ENCODE measurements around the gene PRSS1.
"Not testable (repeated sequence)": the region's sequence is repeated elsewhere in the genome, so short reads cannot be mapped to it uniquely, and the experiment has no call there.

Gene PRSS1

DNA sequence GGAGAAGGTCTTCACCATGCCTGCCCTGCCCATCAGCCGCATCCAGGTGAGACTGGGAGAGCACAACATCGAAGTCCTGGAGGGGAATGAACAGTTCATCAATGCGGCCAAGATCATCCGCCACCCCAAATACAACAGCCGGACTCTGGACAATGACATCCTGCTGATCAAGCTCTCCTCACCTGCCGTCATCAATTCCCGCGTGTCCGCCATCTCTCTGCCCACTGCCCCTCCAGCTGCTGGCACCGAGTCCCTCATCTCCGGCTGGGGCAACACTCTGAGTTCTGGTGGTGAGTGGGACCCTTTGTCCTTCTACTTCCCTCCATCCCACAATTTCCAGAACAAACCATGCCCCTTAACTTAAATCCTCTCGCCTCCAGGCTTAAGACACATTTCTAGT is 24.0 kb downstream of the PRSS1 start:
- no peak for DNase-seq (ENCODE audit: low read depth in 2 of 2)

DNA sequence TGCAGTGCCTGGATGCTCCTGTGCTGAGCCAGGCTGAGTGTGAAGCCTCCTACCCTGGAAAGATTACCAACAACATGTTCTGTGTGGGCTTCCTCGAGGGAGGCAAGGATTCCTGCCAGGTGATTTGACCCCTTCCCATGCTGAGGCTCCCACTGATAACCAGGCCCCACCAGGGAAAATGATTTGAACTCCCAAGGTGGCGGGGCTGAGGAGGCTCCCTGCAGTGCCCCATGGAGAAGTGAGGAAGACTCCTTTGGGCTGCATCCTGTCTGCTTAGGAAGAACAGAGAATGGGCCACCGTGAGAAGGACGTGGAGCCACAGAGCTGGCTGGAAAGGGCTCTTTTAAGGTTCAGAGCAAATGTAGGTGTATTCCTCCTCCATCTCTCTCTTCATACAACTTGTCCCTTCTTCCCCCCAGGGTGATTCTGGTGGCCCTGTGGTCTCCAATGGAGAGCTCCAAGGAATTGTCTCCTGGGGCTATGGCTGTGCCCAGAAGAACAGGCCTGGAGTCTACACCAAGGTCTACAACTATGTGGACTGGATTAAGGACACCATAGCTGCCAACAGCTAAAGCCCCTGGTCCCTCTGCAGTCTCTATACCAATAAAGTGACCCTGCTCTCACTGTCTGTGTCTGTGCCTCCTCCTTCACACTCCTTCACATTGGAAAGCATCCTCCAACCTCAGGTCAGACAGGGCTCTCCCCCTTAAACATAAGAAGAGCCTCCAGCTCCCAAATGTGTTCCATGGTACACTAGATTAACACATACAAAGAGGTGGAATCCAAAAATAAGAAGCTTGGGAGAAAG is 24.9 kb downstream of the PRSS1 start:
- DNase-seq (ENCODE audit: low read depth in 2 of 2): no peak

DNA sequence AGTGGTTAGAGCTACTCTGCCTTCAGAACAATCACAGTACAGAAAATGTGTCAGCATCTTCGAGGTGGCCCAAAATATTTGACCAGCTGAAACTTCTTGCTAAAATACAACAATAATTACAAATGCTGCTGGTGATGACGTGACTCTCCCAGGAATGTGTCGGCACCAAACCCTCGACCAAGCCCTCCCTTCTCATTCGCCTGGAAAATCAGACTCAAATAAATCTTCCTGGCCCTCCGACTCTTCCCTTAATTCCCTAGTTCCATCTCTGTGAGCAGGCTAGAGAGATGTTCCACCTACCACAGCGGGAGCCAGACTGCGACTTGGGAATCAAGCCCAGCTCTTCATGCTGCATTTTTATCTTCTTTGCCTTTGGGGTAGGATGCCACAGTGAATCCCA is 25.6 kb downstream of the PRSS1 start:
- no peak for DNase-seq (ENCODE audit: low read depth in 2 of 2)

DNA sequence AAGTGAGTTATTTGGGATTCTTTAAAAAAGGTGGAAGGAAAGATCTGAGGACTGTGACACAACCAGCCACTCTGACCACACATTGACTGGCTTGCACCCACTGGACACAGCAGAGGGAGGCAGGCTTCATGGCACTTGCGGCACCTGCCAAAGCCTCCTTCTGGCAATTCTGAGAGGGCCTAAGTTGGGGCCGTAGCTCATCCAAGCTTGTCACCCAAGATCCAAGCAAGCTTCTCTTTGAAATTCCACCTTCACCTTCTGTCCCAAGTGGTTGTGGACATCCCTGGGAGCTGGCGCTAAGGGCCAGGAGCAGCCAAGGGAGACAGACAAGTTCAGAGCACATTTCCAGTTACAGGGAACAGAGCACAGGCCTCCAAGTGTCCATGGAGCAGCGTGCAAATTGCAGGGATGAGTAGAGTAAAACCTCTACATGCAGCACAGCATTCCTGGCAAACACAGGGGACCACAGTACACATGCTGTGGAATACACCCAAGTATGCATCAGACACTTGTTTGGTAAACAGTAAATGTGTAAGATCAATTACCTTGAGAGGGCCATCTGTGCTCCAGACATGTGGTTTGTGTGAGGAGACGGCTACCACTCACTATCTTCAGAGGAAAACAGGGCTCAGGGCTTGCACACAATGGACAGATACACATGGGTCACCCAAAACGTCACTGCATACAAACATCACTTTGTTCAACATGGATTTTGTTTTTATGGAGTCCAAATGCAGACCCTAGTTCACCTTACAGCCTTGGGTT is 26.3 kb downstream of the PRSS1 start:
- not testable (repeated sequence) for DNase-seq (ENCODE audit: low read depth in 2 of 2)

DNA sequence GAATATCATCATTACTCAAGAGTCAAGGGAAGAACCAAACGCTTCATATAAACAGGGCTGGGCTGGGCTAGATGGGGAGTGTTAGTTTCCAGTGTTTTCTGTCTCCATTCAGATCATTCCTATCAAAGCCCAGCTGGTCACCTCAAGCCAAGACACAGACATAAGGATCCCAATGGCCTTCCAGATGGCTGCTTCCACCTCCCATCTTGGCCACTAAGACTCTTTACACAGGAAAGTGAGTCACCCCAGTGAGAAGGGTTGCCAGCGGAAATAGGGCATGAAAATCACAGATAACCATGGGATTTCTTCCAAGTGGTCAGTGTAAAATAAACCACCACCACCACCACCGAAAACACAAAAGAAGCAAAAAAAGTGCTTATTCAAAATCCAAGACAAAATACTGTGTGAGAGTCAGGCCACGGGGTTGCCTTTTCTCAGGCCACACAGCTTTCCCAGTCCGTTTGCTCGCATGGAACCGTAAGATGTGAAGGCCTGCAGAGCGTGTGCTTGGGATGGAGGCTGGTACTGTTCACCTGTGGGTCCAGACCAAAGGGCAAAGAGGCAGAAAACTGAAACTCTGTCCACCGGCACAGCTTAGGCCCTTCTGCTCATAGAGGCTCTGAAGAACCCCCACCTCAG is 27.1 kb downstream of the PRSS1 start:
- DNase-seq (ENCODE audit: low read depth in 2 of 2): no peak

DNA sequence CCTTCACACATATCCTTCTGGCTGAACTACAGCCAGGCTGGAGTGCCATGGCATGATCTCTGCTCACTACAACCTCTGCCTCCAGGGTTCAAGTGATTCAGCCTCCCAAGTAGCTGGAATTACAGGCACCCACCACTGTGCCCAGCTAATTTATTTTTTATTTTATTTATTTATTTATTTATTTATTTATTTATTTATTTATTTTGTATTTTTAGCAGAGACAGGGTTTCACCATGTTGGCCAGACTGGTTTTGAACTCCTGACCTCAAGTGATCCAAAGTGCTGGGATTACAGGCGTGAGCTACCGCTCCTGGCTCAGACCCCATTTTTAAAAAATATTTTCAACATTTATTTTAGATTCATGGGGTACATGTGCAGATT is 27.6 kb downstream of the PRSS1 start:
- DNase-seq (ENCODE audit: low read depth in 2 of 2): not testable (repeated sequence)

DNA sequence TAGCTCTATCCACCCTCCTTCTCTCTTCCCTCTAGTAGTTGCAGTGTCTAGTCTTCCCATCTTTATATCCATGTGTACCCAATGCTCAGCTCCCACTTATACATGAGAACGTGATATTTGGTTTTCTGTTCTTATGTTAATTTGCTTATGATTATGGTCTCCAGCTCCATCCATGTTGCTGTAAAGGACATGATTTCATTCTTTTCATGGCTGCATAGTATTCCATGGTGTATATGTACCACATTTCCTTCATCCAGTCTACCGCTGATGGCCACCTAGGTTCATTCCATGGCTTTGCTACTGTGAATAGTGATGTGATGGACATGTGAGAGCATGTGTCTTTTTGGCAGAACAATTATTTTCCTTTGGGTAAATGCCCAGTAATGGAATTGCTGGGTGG is 28.0 kb downstream of the PRSS1 start:
- no peak for DNase-seq (ENCODE audit: low read depth in 2 of 2)

DNA sequence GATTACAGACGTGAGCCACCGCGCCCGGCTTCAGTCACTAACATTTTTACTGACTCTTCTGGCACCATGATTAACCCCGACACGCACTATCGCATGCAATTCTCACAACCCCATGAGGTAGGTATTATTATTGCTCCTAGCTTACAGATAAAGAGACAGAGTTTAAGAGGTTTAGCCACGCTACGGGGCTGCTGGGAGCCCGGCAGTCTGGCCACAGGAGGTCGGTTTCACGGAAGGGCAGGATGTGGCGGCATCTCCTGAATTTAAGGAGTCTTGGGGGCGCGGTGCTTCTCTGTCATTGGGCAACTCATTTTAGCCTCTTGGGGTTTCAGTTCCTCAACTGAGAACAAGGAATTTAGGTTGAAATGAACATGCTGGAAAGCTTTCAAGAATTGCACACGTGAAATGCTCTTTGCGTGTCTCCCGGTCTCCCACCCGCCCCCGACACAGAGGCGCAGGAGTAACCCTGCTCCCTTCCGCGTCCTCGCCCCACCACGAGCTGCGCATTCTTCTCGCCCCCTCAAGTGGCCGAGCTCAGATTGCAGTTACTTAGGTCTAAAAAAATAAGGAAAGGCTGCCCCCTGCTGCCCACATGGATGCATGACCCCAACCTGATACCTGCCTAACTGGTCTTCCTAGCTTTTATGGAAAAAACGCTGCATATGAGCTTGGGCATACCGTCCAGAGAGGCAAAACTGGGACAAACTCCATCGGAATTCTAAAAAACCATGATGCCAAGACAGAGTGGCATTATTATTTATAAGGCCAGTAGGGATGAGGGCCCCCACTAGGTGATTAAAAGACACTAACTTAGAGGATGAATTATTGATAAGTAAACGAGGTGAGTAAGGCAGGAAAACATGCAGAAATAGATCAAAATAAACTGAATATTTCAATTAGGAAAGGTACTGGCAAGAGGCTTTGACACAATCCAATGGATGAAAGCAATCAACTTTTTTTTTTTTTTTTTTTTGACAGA is 33.9 kb downstream of the PRSS1 start:
- peak; percentile 52 to 57 for DNase-seq (ENCODE audit: low read depth in 2 of 2)

DNA sequence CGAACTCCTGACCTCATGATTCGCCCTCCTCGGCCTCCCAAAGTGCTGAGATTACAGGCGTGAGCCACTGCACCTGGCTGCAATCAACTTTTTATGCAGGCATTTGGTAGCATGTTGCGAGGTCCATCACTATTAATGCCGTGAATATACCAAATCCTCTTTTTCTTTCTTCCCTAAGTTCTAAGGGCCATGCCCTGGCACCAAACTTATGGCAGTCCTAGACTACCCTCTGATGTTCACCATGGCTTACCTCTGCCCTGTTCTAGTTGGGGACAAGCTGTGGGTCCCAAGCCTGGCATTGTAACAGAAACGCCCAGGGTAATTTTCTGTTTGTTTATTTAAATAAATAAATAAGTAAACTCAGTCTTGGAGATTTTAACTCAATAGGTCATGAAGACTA is 34.8 kb downstream of the PRSS1 start:
- no peak for DNase-seq (ENCODE audit: low read depth in 2 of 2)

DNA sequence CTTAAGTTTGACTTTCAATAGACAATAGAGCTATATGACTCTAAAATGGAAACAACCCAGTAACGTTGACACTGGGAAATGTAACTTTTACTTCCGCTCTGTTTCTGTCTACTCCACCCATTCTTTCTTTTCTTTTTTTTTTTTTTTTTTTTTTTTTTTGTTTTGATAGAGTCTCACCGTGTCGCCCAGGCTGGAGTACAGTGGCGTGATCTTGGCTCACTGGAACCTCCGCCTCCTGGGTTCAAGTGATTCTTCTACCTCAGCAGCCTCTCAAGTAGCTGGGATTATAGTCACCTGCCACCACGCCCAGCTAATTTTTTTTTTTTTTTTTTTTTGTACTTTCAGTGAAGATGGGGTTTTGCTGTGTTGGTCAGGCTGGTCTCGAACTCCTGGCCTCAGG is 35.4 kb downstream of the PRSS1 start:
- no peak for DNase-seq (ENCODE audit: low read depth in 2 of 2)

DNA sequence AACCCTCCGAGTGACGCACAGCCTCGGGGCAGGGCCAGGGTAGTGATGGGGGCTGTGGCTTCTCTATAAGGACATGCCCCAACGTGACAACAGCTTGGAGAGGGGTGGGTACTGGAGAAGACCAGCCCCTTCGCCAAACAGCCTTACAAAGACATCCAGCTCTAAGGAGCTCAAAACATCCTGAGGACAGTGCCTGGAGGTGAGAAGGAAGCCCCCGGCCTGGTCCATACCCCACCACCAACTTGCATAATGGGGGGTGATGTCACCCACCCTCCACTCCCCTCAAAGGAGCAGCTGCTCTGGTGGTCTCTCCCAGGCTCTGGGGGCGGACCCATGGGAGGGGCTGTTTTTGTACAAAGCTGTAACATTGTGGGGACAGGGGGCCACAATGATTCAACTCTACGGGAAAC is 36.6 kb downstream of the PRSS1 start:
- DNase-seq (ENCODE audit: low read depth in 2 of 2): peak; percentile 52 to 53

DNA sequence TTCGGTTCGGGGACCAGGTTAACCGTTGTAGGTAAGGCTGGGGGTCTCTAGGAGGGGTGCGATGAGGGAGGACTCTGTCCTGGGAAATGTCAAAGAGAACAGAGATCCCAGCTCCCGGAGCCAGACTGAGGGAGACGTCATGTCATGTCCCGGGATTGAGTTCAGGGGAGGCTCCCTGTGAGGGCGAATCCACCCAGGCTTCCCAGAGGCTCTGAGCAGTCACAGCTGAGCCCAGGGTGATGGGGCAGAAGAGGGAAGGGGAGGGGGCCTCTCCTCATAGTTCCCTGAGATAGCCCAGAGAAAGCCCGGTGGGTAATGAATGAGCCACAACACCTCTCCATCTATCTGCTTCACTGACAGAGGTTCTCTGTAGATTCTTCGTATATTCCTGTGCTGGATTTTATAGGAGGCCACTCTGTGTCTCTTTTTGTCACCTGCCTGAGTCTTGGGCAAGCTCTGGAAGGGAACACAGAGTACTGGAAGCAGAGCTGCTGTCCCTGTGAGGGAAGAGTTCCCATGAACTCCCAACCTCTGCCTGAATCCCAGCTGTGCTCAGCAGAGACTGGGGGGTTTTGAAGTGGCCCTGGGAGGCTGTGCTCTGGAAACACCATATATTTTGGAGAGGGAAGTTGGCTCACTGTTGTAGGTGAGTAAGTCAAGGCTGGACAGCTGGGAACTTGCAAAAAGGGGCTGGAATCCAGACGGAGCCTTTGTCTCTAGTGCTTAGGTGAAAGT is 37.9 kb downstream of the PRSS1 start:
- DNase-seq (ENCODE audit: low read depth in 2 of 2): no peak

DNA sequence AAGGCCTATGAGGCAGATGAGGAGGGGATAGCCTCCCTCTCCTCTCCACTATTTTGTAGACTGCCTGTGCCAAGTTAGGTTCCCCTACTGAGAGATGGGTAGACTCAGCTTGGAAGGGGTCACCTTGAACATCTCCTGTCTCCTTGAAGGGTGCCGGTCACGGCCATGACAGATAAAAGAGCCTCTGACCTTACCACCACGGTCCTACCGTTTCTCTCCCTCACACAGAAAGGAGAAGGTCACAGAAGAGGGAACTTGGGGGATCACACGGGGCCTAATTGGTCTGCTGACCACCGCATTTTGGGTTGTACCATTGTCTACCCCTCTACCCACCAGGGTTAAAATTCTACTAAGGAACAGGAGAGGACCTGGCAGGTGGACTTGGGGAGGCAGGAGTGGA is 38.5 kb downstream of the PRSS1 start:
- DNase-seq (ENCODE audit: low read depth in 2 of 2): no peak

DNA sequence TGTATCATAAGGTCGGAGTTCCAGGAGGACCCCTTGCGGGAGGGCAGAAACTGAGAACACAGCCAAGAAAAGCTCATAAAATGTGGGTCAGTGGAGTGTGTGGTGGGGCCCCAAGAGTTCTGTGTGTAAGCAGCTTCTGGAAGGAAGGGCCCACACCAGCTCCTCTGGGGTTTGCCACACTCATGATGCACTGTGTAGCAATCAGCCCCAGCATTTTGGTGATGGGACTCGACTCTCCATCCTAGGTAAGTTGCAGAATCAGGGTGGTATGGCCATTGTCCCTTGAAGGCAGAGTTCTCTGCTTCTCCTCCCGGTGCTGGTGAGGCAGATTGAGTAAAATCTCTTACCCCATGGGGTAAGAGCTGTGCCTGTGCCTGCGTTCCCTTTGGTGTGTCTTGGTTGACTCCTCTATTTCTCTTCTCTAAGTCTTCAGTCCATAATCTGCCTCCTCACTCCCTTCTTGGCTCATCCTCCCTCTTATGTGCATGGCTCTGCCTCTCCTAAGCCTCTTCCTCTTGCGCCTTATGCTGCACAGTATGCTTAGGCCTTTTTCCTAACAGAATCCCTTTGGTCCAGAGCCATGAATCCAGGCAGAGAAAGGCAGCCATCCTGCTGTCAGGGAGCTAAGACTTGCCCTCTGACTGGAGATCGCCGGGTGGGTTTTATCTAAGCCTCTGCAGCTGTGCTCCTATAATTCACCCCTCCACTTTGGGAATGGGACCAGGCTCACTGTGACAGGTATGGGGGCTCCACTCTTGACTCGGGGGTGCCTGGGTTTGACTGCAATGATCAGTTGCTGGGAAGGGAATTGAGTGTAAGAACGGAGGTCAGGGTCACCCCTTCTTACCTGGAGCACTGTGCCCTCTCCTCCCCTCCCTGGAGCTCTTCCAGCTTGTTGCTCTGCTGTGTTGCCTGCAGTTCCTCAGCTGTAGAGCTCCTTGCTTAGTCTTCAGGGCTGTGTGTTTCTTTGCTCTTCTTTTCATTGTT is 39.3 kb downstream of the PRSS1 start:
- DNase-seq (ENCODE audit: low read depth in 2 of 2): no peak

DNA sequence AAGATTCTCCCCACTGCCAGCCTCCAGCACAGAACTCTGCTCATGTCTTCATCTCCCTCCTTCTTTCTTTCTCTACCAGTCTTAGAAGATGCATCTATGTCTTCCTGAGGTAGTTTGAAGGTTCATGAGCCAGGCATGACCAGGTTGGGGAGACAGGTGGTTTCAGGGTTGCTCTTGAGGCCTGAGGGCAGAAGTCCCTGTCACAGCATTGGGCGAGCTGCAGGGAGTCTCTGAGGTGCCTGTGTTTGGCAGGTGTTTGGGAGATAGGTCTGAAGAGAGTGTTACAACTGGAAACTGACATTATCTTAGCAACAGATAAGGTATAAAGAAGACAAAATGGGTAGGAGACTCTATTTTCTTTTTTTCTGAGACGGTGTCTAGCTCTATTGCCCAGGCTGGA is 40.2 kb downstream of the PRSS1 start:
- no peak for DNase-seq (ENCODE audit: low read depth in 2 of 2)

DNA sequence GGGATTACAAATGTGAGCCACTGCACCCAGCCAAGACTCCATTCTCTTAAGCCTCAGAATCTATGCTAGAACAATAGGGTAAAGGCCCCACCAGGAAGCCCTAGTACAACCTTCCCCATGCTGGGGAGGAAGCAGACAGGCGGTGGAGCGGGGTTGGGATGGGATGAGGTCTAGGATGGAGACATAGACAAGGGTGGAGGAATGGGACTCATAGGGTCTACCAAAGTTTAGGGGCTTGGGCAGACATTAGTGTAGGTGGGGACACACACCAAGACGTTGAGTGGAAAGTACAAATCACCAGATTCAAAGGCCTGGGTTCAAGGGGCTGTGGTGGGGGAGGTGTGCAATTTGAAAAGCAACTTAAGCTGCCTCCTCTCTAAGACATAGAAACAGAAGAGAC is 40.8 kb downstream of the PRSS1 start:
- DNase-seq (ENCODE audit: low read depth in 2 of 2): no peak

DNA sequence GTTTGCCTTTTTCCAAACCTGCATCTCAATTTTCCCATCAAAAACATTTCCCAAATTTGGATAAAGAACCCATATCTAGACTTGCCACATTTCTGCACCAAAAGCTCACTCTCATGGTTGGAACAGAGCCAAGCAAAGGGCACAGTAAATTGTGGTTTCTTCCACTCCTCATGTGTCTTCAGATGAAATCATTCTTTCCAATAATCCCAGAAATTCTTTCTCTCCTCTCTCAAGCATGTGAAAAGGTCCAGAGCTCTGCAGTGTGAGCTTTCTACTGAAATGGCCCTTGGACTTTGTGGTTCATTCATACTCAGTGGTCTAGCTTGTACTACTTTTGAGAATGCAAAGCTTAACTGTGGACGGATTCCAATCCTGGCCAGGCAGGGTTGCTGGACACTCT is 41.3 kb downstream of the PRSS1 start:
- DNase-seq (ENCODE audit: low read depth in 2 of 2): no peak

DNA sequence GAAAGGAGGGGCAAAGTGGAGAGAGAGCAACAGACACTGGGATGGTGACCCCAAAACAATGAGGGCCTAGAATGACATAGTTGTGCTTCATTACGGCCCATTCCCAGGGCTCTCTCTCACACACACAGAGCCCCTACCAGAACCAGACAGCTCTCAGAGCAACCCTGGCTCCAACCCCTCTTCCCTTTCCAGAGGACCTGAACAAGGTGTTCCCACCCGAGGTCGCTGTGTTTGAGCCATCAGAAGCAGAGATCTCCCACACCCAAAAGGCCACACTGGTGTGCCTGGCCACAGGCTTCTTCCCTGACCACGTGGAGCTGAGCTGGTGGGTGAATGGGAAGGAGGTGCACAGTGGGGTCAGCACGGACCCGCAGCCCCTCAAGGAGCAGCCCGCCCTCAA is 42.2 kb downstream of the PRSS1 start:
- no peak for DNase-seq (ENCODE audit: low read depth in 2 of 2)

DNA sequence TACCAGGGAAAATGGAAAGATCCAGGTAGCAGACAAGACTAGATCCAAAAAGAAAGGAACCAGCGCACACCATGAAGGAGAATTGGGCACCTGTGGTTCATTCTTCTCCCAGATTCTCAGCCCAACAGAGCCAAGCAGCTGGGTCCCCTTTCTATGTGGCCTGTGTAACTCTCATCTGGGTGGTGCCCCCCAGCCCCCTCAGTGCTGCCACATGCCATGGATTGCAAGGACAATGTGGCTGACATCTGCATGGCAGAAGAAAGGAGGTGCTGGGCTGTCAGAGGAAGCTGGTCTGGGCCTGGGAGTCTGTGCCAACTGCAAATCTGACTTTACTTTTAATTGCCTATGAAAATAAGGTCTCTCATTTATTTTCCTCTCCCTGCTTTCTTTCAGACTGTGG is 42.9 kb downstream of the PRSS1 start:
- no peak for DNase-seq (ENCODE audit: low read depth in 2 of 2)

DNA sequence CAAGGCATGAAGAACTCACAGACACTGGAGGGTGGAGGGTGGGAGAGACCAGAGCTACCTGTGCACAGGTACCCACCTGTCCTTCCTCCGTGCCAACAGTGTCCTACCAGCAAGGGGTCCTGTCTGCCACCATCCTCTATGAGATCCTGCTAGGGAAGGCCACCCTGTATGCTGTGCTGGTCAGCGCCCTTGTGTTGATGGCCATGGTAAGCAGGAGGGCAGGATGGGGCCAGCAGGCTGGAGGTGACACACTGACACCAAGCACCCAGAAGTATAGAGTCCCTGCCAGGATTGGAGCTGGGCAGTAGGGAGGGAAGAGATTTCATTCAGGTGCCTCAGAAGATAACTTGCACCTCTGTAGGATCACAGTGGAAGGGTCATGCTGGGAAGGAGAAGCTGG is 43.3 kb downstream of the PRSS1 start:
- DNase-seq (ENCODE audit: low read depth in 2 of 2): no peak

Data from stimulated activated CD8-positive, alpha-beta memory T cell treated with anti-CD3 and anti-CD28 coated beads, Interleukin-7, amount 100 ng/mL, for 1 hour (primary cell).